C4-2B (cell line): Measurements from ENCODE around the gene SGMS1.
"Not testable (repeated sequence)": the region's sequence is repeated elsewhere in the genome, so short reads cannot be mapped to it uniquely, and the experiment has no call there.

Experiments
- CTCF ChIP-seq: fragments of 450-650 bp; conservative IDR thresholded peaks from 2 replicates; pipeline ENCODE4 v1.5.1; 2017; ENCODE audit warnings: mild to moderate bottlenecking
- ZFX ChIP-seq: fragments of 450-650 bp; IDR thresholded peaks from 2 replicates; pipeline ENCODE4 v1.6.1; 2017

GRCh38 chr10:50425215-50425614 lies 198.5 kb downstream of the SGMS1 start:
- TF ChIP-seq CTCF, ZFX: not testable (repeated sequence)
